Measurements from ENCODE around the gene CTTNBP2NL. TPM values are rescaled to one million over a fixed set of nuclear protein-coding genes. Genes with fewer than 3 reads are reported as not detected.
"Not testable (repeated sequence)": the region's sequence is repeated elsewhere in the genome, so short reads cannot be mapped to it uniquely, and the experiment has no call there.

Gene CTTNBP2NL
- total and polyA plus RNA-seq, 5 experiments from 2014 or later, result 0.46 to 0.96 (median 0.55) TPM; not detected in 2

DNA sequence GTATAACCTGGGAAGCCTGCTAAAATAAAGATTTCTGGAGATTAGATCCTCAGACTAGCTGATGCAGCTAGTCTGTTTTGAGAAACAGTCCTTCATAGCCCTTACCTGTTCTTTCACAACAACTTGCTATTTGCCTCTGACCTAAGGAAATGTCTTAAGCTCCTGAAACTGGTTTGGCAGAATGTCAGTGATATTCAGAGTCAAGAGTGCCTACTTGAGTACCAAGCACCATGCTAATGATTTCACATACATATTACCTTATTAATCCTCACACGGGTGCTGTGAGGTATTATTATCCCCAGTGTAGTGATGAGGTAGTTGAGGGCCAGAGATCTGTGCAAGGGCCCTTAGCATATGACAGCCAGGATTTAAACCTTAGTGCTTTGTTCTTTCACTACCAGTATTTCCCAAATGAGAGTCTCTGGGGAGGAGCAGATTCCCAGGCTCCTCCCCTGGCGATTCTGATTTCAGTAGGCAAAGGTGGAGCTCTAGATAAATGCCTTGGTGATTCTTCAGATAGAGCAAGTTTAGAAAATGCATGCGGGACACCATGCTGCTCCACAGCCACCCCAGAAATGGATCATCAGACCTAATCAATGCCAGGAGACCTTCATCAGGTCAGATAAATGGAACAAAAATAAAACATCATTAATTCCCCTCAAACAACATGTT lies 65.3 kb downstream of the CTTNBP2NL start:
- DNase-seq, result no peak
- Mint-ChIP-seq H3K36me3 (no peaks in the 10 kb centered on the region), H3K27me3 (peaks cover 6 to 17% (median 10%) of the 10 kb centered on the region in 5 donors), H3K4me1 (peaks cover 5 to 13% (median 9%) of the 10 kb centered on the region in 4 donors), H3K4me3 (no peak overlapping the region), H3K27ac (no peak overlapping the region), H3K9me3 (no peaks in the 10 kb centered on the region)
- POLR2A ChIA-PET, result no interaction called here
- no peak for ATAC-seq

DNA sequence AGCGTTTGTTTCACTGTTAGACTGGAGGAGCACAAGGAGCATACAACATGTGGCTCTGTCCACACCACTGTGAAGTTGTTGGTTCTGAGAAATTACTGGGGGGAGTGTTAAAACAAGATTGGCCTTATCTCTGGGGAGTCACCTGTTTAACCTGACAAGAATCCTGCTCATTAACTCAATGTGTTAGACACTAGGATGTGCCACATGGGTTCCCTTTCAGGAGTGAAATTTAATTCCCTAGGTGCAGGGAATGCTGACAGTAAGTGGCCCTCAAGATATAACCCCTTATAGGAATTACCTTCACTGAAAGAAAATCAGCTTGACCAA lies 66.9 kb downstream of the CTTNBP2NL start:
- Mint-ChIP-seq H3K9me3 (no peaks in the 10 kb centered on the region), H3K27me3 (peaks cover 7 to 14% (median 11%) of the 10 kb centered on the region in 5 donors), H3K4me3 (no peak overlapping the region), H3K27ac (no peak overlapping the region), H3K36me3 (no peaks in the 10 kb centered on the region), H3K4me1 (peaks cover 10 to 24% (median 12%) of the 10 kb centered on the region in 4 donors)
- DNase-seq (no peak), ATAC-seq (no peak)
- POLR2A ChIA-PET, result no interaction called here

DNA sequence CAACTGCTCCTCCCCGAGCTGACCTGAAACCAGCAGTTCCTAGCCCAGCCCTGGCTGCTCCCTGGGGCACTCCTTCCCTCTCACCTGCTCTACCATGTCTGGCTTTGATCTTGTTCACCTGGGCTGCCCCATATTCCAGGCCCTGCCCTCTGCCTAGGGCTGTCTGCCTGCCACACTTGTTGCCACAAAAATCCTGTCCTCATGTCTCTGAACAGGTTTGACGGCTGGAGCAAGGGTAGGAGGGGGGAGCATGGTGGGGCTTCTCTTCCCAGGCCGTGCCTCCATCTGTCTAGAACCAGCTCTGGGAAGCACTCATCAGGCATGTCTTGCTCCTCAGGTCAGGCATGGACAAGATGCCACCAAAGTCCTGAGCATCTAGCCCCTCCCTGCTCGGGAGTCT lies 68.5 kb downstream of the CTTNBP2NL start:
- POLR2A ChIA-PET, result no interaction called here
- no peak for DNase-seq
- H3K4me1 Mint-ChIP-seq, result peaks cover 10 to 24% (median 12%) of the 10 kb centered on the region in 4 donors
- H3K27me3 Mint-ChIP-seq, result peaks cover 9 to 21% (median 15%) of the 10 kb centered on the region in 5 donors
- H3K4me3 Mint-ChIP-seq, result no peak overlapping the region
- H3K27ac Mint-ChIP-seq, result no peak overlapping the region
- H3K36me3 Mint-ChIP-seq, result no peaks in the 10 kb centered on the region
- ATAC-seq, result no peak
- H3K9me3 Mint-ChIP-seq, result no peaks in the 10 kb centered on the region

DNA sequence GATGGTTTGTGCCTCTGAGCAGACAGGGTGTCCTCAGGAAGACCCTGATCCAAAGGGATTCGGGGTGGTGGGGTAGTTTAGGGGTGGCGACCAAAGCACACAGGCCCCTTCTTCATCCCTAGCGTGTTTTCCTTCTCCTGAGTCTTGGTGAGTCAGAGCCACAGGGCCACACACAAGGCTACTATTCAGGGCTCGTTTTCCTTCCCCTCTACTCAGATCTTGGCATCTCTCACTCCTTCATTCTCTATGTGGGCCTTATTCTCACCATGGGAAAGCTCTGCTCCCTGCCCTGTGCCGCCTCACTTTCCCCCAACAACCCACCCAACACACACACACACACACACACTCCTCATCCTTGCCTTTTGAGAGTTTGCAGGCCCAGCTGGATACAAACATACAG lies 69.1 kb downstream of the CTTNBP2NL start:
- Mint-ChIP-seq H3K27me3 (peaks cover 11 to 24% (median 18%) of the 10 kb centered on the region in 5 donors), H3K27ac (no peak overlapping the region), H3K4me1 (peaks cover 10 to 24% (median 12%) of the 10 kb centered on the region in 4 donors), H3K4me3 (no peak overlapping the region), H3K36me3 (no peaks in the 10 kb centered on the region), H3K9me3 (no peaks in the 10 kb centered on the region)
- ATAC-seq, result no peak
- POLR2A ChIA-PET, result interaction anchor here (0.6 to 1.5 kb wide), 2 partner anchors 74 to 75 kb away, joined by 3 to 4 read pairs; no protein-coding TSS in a partner anchor
- DNase-seq, result no peak

DNA sequence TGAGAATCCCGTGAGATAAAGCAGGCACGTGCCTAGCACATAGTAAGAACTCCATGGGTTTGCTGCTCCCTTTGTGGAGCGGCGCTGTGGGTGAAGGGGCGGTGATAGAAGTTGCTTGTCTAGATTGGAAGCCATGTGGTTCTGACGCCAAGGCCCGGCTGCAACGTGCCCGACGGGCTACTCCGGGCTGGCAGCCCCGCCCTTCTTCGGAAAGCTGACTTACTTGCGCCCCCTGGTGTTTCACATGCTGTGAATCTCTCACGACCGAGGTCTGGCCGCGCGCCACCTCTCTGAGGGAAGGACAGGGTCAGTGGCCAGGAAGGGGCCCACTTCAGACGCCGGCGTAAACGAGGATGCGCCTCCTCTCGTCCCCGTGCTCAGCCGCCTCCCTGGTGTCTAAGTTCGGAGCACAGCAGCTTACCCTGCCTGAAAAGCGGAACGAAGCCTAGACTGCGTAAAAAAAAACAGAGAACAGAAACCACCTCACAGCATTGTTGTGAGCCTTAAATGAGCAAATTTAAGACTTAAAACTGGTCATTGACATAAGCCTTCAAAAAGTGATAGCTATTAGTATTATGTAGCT lies 70.2 kb downstream of the CTTNBP2NL start:
- H3K4me1 Mint-ChIP-seq, result peaks cover 10 to 26% (median 12%) of the 10 kb centered on the region in 4 donors
- H3K27ac Mint-ChIP-seq, result peak overlapping the region in 8 of 10 donors; percentile 31 to 84 (median 63)
- peak overlapping the region; percentile 75 to 92 (median 86) for H3K4me3 Mint-ChIP-seq
- POLR2A ChIA-PET, result interaction anchor here (0.5 to 1.5 kb wide), 2 partner anchors 75 to 227 kb away, joined by 3 to 7 read pairs; no protein-coding TSS in a partner anchor
- no peaks in the 10 kb centered on the region for H3K36me3 Mint-ChIP-seq
- no peaks in the 10 kb centered on the region for H3K9me3 Mint-ChIP-seq
- H3K27me3 Mint-ChIP-seq, result peaks cover 12 to 29% (median 20%) of the 10 kb centered on the region in 5 donors
- ATAC-seq (peak; percentile 91 to 96), DNase-seq (peak; percentile 70 to 91 (median 80))

DNA sequence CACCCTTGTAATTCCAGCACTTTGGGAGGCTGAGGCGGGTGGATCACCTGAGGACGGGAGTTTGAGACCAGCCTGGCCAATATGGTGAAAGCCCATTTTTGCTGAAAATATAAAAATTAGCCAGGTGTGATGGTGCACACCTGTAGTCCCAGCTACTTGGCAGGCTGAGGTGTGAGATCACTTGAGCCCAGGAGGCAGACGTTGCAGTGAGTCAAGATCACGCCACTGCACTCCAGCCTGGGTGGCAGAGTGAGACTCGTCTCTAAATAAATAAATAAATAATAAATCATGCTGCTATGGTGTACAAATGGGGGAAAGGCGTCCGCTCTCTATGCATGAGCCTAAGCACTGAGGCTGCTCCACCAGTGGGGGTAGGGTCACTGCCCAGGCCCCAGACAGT lies 74.3 kb downstream of the CTTNBP2NL start:
- Mint-ChIP-seq H3K4me1 (peaks cover 10 to 21% (median 12%) of the 10 kb centered on the region in 4 donors), H3K27me3 (peaks cover 33 to 53% (median 40%) of the 10 kb centered on the region in 5 donors)
- H3K27ac Mint-ChIP-seq, DNase-seq, H3K36me3 Mint-ChIP-seq, ATAC-seq, POLR2A ChIA-PET, H3K4me3 Mint-ChIP-seq, H3K9me3 Mint-ChIP-seq: not testable (repeated sequence)

DNA sequence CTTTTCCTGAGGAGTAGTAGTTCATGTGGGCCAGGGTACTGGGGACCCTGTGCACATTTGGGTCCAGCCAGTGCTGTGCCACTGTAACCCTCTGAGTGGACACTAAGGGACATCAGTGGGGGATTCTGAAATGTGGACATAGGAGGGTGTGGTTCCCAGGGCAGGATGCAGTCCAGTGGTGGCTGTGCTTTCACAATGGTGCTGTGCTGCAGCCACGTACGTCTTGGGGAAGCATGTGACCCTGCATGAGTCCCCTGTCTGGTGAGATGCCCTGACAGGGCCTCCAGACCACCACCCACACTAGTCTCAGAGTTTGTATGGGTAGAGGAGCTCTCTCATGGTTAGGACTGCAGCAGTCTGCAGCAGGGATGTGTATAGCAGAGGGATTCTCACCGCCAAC lies 75.0 kb downstream of the CTTNBP2NL start:
- H3K27me3 Mint-ChIP-seq, result peaks cover 32 to 53% (median 40%) of the 10 kb centered on the region in 5 donors
- ATAC-seq, result no peak
- POLR2A ChIA-PET, result no interaction called here
- H3K4me1 Mint-ChIP-seq, result peaks cover 5 to 16% (median 9%) of the 10 kb centered on the region in 4 donors
- DNase-seq, result no peak
- H3K4me3 Mint-ChIP-seq, result no peak overlapping the region
- H3K27ac Mint-ChIP-seq, result no peak overlapping the region
- peaks cover 0 to 12% (median 0%) of the 10 kb centered on the region in 3 donors for H3K36me3 Mint-ChIP-seq
- peaks cover 0 to 13% (median 3%) of the 10 kb centered on the region in 9 donors for H3K9me3 Mint-ChIP-seq

DNA sequence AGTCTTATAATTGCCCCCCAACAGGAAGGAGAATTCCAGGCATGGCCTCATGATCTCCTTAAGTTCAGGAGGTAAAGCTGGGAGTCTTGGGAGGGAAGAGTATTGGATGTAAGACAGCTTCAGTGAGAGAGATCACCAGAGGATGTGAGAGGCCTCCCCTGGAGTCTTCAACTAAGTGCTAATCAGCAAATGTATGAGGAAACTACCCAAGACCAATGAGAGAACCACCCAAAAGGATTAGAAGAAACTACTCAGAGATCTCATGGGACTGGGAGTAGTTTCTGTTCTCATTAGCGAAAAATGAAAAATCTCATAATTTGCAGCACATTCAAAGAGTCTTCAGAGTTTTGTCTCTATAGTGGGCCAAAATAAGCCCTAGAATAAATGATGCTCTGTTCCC lies 76.1 kb downstream of the CTTNBP2NL start:
- peaks cover 0 to 4% (median 0%) of the 10 kb centered on the region in 4 donors for H3K4me1 Mint-ChIP-seq
- H3K36me3 Mint-ChIP-seq, result peaks cover 0 to 24% (median 4%) of the 10 kb centered on the region in 3 donors
- POLR2A ChIA-PET, result no interaction called here
- DNase-seq (no peak), ATAC-seq (no peak)
- peaks cover 35 to 58% (median 37%) of the 10 kb centered on the region in 5 donors for H3K27me3 Mint-ChIP-seq
- H3K4me3 Mint-ChIP-seq, result no peak overlapping the region
- peaks cover 0 to 25% (median 13%) of the 10 kb centered on the region in 9 donors for H3K9me3 Mint-ChIP-seq
- H3K27ac Mint-ChIP-seq, result no peak overlapping the region

DNA sequence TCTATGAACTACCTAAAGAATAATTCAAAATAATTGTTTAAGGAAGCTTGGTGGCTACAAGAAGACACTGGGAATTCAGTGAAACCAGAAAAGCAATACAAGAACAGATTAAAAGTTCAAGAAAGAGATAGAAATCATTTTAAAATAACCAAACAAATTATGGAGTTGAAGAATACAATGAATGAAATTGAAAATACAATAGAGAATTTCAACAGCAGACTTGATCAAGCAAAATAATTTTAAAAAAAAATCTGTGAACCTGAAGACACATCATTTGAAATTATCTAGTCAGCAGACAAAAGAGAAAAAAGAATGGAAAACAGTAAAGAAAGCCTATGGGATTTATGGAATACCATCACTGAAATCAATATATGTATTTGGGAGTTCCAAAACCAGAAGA lies 81.5 kb downstream of the CTTNBP2NL start:
- Mint-ChIP-seq H3K27me3 (peaks cover 21 to 58% (median 27%) of the 10 kb centered on the region in 5 donors), H3K27ac (no peak overlapping the region), H3K4me3 (no peak overlapping the region), H3K9me3 (peaks cover 11 to 56% (median 29%) of the 10 kb centered on the region in 9 donors), H3K36me3 (peaks cover 0 to 44% (median 17%) of the 10 kb centered on the region in 3 donors), H3K4me1 (no peaks in the 10 kb centered on the region)
- DNase-seq (no peak), ATAC-seq (no peak)
- POLR2A ChIA-PET, result no interaction called here

DNA sequence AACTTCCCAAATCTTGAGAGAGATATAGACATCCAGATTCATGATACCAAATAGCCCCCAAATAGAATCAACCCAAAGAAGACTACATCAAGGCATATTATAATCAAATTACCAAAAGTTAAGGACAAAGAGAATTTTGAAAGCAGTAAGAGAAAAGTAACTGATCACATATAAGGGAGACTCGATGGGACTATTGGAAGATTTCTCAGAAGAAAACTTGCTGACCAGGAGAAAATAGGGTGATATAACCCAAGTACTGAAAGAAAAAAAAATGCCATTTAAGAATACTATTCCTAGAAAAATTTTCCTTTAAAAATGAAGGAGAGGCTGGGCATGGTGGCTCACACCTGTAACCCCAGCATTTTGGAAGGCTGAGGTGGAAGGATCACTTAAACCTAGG lies 82.3 kb downstream of the CTTNBP2NL start:
- H3K4me3 Mint-ChIP-seq, result no peak overlapping the region
- H3K36me3 Mint-ChIP-seq, result peaks cover 0 to 44% (median 17%) of the 10 kb centered on the region in 3 donors
- H3K27me3 Mint-ChIP-seq, result peaks cover 19 to 50% (median 22%) of the 10 kb centered on the region in 5 donors
- no peaks in the 10 kb centered on the region for H3K4me1 Mint-ChIP-seq
- ATAC-seq (no peak), DNase-seq (no peak)
- POLR2A ChIA-PET, result no interaction called here
- H3K9me3 Mint-ChIP-seq, result peaks cover 11 to 56% (median 29%) of the 10 kb centered on the region in 9 donors
- H3K27ac Mint-ChIP-seq, result no peak overlapping the region

DNA sequence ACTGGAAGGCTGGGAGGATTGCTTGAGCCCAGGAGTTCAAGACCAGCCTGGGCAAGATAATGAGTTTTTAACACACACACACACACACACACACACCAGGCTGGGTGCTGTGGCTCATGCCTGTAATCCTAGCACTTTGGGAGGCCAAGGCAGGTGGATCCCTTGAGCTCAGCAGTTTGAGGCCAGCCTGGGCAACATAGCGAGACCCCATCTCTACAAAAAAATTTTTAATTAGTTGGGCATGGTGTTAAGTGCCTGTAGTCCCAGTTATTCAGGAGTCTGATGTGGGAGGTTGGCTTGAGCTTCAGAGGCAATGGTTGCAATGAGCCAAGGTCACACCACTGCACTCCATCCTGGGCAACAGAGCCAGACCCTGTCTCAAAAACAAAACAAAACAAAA lies 90.0 kb downstream of the CTTNBP2NL start:
- ATAC-seq, result not testable (repeated sequence)

DNA sequence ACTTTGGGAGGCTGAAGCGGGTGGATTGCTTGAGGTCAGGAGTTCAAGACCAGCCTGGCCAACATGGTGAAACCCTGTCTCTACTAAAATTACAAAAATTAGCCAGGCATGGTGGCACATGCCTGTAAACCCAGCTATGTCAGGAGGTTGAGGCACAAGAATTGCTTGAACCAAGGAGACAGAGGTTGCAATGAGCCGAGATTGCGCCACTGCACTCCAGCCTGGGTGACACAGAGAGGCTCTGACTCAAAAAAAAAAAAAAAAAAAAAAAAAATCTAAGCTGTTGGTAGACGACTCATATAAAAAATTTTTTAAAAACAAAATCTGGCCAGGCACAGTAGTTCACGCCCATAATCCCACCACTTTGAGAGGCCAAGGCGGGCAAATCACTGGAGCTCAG lies 91.7 kb downstream of the CTTNBP2NL start:
- not testable (repeated sequence) for H3K27ac Mint-ChIP-seq, DNase-seq, H3K4me1 Mint-ChIP-seq, H3K9me3 Mint-ChIP-seq, ATAC-seq, H3K4me3 Mint-ChIP-seq, H3K36me3 Mint-ChIP-seq
- POLR2A ChIA-PET, result interaction anchor here (0.6 kb wide), 1 partner anchor 77 kb away, joined by 4 read pairs; no protein-coding TSS in a partner anchor
- H3K27me3 Mint-ChIP-seq, result peaks cover 7 to 23% (median 11%) of the 10 kb centered on the region in 5 donors

More for the DNA sequence above, 90.0 kb downstream of the CTTNBP2NL start:
- H3K36me3 Mint-ChIP-seq, H3K27ac Mint-ChIP-seq, DNase-seq, H3K9me3 Mint-ChIP-seq, H3K4me3 Mint-ChIP-seq, POLR2A ChIA-PET, H3K4me1 Mint-ChIP-seq: not testable (repeated sequence)
- H3K27me3 Mint-ChIP-seq, result peaks cover 12 to 23% (median 15%) of the 10 kb centered on the region in 5 donors

DNA sequence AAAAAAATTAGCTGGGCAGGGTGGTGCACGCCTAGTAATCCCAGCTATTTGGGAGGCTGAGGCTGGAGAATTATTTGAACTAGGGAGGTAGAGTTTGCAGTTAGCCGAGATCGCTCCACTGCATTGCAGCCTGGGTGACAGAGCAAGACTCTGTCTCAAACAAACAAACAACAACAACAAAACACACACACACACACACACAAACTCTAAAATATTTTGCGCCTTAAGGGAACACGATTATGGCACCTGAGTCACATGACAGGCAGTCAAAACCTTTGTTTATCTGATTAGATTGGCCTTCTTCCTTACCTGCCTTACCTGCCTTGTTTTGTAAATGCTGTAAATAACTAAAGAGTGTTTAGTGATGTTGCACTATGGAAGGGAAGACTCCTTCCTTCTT lies 92.1 kb downstream of the CTTNBP2NL start:
- Mint-ChIP-seq H3K9me3 (no peaks in the 10 kb centered on the region), H3K4me3 (no peak overlapping the region), H3K27ac (no peak overlapping the region)

More for the DNA sequence above, 92.1 kb downstream of the CTTNBP2NL start:
- Mint-ChIP-seq H3K27me3 (peaks cover 10 to 24% (median 14%) of the 10 kb centered on the region in 5 donors), H3K4me1 (no peaks in the 10 kb centered on the region), H3K36me3 (no peaks in the 10 kb centered on the region)
- DNase-seq, result no peak
- ATAC-seq, result no peak
- POLR2A ChIA-PET, result interaction anchor here (0.6 kb wide), 1 partner anchor 77 kb away, joined by 4 read pairs; no protein-coding TSS in a partner anchor
